ENCODE data around the gene HAPLN2. TPM values are rescaled to one million over a fixed set of nuclear protein-coding genes. Genes with fewer than 3 reads are reported as not detected.

HAPLN2 gene
- total RNA-seq, 1 experiment from 2014 or later, result not detected

DNA sequence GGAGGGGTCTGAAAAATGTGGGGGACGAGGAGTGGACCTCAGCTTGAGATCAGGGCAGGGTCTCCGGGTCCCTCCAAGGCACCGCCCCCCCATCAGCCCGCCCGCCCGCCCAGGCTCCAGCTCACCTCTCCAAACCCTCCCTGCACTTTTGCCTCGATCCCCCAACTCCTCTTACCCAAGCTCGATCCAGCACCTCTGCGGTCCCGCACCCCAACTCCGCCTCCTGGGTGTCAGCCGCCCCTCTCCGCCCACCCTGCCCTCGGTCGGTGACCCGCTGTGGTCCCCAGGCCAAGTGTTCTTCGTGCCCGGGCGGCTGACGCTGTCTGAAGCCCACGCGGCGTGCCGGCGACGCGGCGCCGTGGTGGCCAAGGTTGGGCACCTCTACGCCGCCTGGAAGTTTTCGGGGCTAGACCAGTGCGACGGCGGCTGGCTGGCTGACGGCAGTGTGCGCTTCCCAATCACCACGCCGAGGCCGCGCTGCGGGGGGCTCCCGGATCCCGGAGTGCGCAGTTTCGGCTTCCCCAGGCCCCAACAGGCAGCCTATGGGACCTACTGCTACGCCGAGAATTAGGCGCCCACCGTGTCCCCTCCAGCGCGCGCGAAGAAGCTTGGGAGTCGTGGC lies 5.7 kb downstream of the HAPLN2 start:
- H3K27me3 Mint-ChIP-seq (ENCODE audit: unreplicated experiment), result peaks cover 66% of the 10 kb centered on the region
- peak overlapping the region; percentile 45 for H3K4me3 Mint-ChIP-seq (ENCODE audit: low read depth, unreplicated experiment)
- peaks cover 20% of the 10 kb centered on the region for H3K36me3 Mint-ChIP-seq (ENCODE audit: insufficient read depth, unreplicated experiment)
- no TSS peak for BruUV-seq (replicated peaks)
- intact Hi-C loops (cut with micrococcal nuclease; ENCODE audit: unreplicated experiment), result loop anchor here (2.0 to 10.0 kb wide), 2 partner anchors 102 to 270 kb away; partner anchors contain the start of gene PEAR1
- DNase-seq, result no peak
- peaks cover 12% of the 10 kb centered on the region for H3K4me1 Mint-ChIP-seq (ENCODE audit: low read depth, unreplicated experiment)
- H3K9me3 Mint-ChIP-seq (ENCODE audit: low read depth, unreplicated experiment), result no peaks in the 10 kb centered on the region
- H3K27ac Mint-ChIP-seq (ENCODE audit: unreplicated experiment), result no peak overlapping the region
- TF ChIP-seq, protein P1, sequence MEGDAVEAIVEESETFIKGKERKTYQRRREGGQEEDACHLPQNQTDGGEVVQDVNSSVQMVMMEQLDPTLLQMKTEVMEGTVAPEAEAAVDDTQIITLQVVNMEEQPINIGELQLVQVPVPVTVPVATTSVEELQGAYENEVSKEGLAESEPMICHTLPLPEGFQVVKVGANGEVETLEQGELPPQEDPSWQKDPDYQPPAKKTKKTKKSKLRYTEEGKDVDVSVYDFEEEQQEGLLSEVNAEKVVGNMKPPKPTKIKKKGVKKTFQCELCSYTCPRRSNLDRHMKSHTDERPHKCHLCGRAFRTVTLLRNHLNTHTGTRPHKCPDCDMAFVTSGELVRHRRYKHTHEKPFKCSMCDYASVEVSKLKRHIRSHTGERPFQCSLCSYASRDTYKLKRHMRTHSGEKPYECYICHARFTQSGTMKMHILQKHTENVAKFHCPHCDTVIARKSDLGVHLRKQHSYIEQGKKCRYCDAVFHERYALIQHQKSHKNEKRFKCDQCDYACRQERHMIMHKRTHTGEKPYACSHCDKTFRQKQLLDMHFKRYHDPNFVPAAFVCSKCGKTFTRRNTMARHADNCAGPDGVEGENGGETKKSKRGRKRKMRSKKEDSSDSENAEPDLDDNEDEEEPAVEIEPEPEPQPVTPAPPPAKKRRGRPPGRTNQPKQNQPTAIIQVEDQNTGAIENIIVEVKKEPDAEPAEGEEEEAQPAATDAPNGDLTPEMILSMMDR (IDR thresholded peaks at IDR 0.05; ENCODE audit: unreplicated experiment), result no peak
- CTCF ChIA-PET, result interaction anchor here (0.6 to 1.9 kb wide), 16 partner anchors 11 to 361 kb away, joined by 3 to 13 read pairs (median 4); partner anchors contain the start of gene MRPL24

DNA sequence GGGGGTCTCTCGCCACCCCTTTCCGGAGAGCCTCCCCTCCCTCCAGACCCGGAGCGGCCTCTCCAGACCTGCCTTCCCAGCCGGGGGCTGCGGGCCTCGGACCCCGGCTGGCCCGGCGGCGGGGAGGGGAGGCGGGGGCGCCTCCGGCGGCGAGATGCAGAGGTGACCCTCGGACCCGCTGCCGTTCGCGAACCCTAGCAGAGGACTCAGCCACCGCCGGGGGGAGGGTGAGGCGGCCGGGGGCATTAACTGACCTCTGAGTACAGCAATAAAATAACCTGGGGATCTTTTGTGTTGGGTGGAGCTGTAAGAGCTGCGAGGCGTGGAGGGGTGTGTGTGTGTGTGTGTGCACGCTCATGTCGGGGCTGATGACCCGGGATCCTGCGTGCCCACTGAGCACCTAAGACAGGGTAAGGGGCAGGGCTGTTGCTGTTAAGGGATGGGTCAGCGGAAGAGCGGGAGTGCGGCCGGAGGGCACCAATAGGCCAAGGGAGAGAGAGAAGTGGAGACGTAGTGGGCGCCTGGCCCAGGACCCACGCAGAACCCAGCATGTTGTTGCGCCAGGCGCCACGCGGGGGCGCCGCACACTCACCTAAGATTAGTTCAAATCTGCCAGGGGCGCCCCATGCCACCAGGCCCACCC lies 6.3 kb downstream of the HAPLN2 start:
- CTCF ChIA-PET, result interaction anchor here (0.5 to 0.6 kb wide), 2 partner anchors 50 to 479 kb away, joined by 3 read pairs; no protein-coding TSS in a partner anchor
- Mint-ChIP-seq H3K27ac (ENCODE audit: unreplicated experiment) (no peak overlapping the region), H3K36me3 (ENCODE audit: insufficient read depth, unreplicated experiment) (peaks cover 20% of the 10 kb centered on the region), H3K27me3 (ENCODE audit: unreplicated experiment) (peaks cover 60% of the 10 kb centered on the region), H3K9me3 (ENCODE audit: low read depth, unreplicated experiment) (no peaks in the 10 kb centered on the region), H3K4me1 (ENCODE audit: low read depth, unreplicated experiment) (peaks cover 12% of the 10 kb centered on the region), H3K4me3 (ENCODE audit: low read depth, unreplicated experiment) (peak overlapping the region; percentile 45)
- TF ChIP-seq, protein P1 (IDR thresholded peaks at IDR 0.05; ENCODE audit: unreplicated experiment), result peak; percentile 87
- DNase-seq, result peak; percentile 72
- BruUV-seq (replicated peaks), result no TSS peak
- intact Hi-C loops (cut with micrococcal nuclease; ENCODE audit: unreplicated experiment), result loop anchor here (1.0 to 10.0 kb wide), 3 partner anchors 53 to 269 kb away; partner anchors contain the start of gene PEAR1

DNA sequence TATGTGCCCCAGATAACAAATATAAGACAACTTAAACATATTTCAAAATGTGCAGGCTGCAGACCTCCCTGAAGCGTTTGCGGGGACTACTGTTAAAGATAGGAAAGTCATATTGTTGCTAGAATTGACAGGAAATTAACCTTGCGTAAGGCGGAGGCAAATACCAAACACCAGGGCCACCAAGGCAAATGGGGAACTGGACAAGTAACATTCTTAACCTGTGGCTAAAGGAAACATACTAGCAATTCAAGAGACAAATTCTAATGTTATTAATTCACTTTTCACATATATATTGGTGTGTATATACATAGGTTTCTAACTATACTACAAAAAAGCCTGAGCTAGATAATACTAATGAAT lies 6.8 kb downstream of the HAPLN2 start:
- BruUV-seq (replicated peaks), result no TSS peak
- intact Hi-C loops (cut with micrococcal nuclease; ENCODE audit: unreplicated experiment), result loop anchor here (1.0 to 10.0 kb wide), 2 partner anchors 52 to 269 kb away; partner anchors contain the start of gene PEAR1
- H3K36me3 Mint-ChIP-seq (ENCODE audit: insufficient read depth, unreplicated experiment), result peaks cover 20% of the 10 kb centered on the region
- DNase-seq, result no peak
- CTCF ChIA-PET, result interaction anchor here (0.5 to 0.6 kb wide), 3 partner anchors 17 to 478 kb away, joined by 3 read pairs; no protein-coding TSS in a partner anchor
- no peak overlapping the region for H3K27ac Mint-ChIP-seq (ENCODE audit: unreplicated experiment)
- H3K4me1 Mint-ChIP-seq (ENCODE audit: low read depth, unreplicated experiment), result peaks cover 12% of the 10 kb centered on the region
- peak overlapping the region; percentile 45 for H3K4me3 Mint-ChIP-seq (ENCODE audit: low read depth, unreplicated experiment)
- H3K27me3 Mint-ChIP-seq (ENCODE audit: unreplicated experiment), result peaks cover 55% of the 10 kb centered on the region
- TF ChIP-seq, protein P1 (IDR thresholded peaks at IDR 0.05; ENCODE audit: unreplicated experiment), result no peak
- no peaks in the 10 kb centered on the region for H3K9me3 Mint-ChIP-seq (ENCODE audit: low read depth, unreplicated experiment)

DNA sequence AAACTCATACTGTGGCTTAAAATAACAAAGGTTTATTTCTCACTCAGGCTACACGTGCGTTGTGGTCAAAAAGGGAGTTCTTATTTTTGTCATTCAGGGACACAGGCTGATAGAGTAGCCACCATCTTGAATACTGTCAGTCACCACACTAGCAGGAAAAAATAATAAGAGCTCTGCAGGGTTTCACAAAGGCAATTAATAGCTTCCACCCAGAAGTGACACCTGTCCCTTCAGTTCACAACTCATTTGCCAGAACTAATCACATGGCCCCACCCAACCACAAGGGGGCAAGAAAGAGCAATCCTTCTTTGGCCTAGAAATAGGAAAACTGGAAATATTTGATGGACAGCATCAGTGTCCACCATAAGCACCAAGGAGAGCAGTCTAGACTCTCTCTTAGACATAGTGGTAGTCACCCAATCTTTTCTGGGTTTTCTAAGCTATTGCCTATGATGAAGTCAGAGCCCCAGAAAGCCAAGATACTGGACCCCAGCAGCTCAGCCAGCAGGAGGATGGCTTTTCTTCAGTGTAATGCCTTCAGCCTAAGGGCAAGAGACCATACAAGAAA lies 8.2 kb downstream of the HAPLN2 start:
- Mint-ChIP-seq H3K4me1 (ENCODE audit: low read depth, unreplicated experiment) (peaks cover 12% of the 10 kb centered on the region), H3K9me3 (ENCODE audit: low read depth, unreplicated experiment) (no peaks in the 10 kb centered on the region), H3K27me3 (ENCODE audit: unreplicated experiment) (peaks cover 53% of the 10 kb centered on the region), H3K36me3 (ENCODE audit: insufficient read depth, unreplicated experiment) (peaks cover 20% of the 10 kb centered on the region), H3K4me3 (ENCODE audit: low read depth, unreplicated experiment) (no peak overlapping the region), H3K27ac (ENCODE audit: unreplicated experiment) (no peak overlapping the region)
- DNase-seq, result peak; percentile 77
- CTCF ChIA-PET, result interaction anchor here (0.5 to 2.3 kb wide), 17 partner anchors 10 to 300 kb away, joined by 3 to 17 read pairs (median 4); partner anchors contain the start of genes NES and TTC24
- intact Hi-C loops (cut with micrococcal nuclease; ENCODE audit: unreplicated experiment), result loop anchor here (1.0 to 10.0 kb wide), 2 partner anchors 30 to 267 kb away; partner anchors contain the start of gene PEAR1
- TF ChIP-seq, protein P1 (IDR thresholded peaks at IDR 0.05; ENCODE audit: unreplicated experiment), result peak; percentile 53
- no TSS peak for BruUV-seq (replicated peaks)

All from Calu3 (cell line).